Activated gamma-delta T cell treated with anti-CD3 and anti-CD28 coated beads, Interleukin-2, amount 50 U/mL, for 16 hours (primary cell): ENCODE data around the gene SORCS2.

Source experiments
- DNase-seq: peaks from one replicate; pipeline ENCODE4 v3.0.0-alpha.2; 2020; ENCODE audit warnings: low read depth

The SORCS2 gene

GRCh38 chr4:7393601-7394575, 201.6 kb downstream of the SORCS2 start:
- no peak for DNase-seq

- DNase-seq, result no peak
These were observed 202.5 kb downstream of the SORCS2 start for GRCh38 chr4:7394681-7395451.

GRCh38 chr4:7395645-7396044, 203.3 kb downstream of the SORCS2 start:
- no peak for DNase-seq

GRCh38 chr4:7396186-7396910, 204.0 kb downstream of the SORCS2 start:
- no peak for DNase-seq

GRCh38 chr4:7397206-7398103, 205.1 kb downstream of the SORCS2 start:
- no peak for DNase-seq

- DNase-seq, result no peak
These were observed 205.7 kb downstream of the SORCS2 start for GRCh38 chr4:7398104-7398423.

- DNase-seq, result no peak
These were observed 206.6 kb downstream of the SORCS2 start for GRCh38 chr4:7398788-7399439.

GRCh38 chr4:7399440-7400234, 207.3 kb downstream of the SORCS2 start:
- DNase-seq, result no peak

- no peak for DNase-seq
These were observed 208.4 kb downstream of the SORCS2 start for GRCh38 chr4:7400671-7401298.

GRCh38 chr4:7402526-7402925, 210.2 kb downstream of the SORCS2 start:
- DNase-seq, result no peak

- no peak for DNase-seq
These were observed 210.7 kb downstream of the SORCS2 start for GRCh38 chr4:7403001-7403400.

GRCh38 chr4:7408166-7408565, 215.8 kb downstream of the SORCS2 start:
- DNase-seq, result no peak

GRCh38 chr4:7410446-7410845, 218.1 kb downstream of the SORCS2 start:
- no peak for DNase-seq

GRCh38 chr4:7411491-7411890, 219.2 kb downstream of the SORCS2 start:
- DNase-seq, result no peak

- DNase-seq, result no peak
These were observed 219.7 kb downstream of the SORCS2 start for GRCh38 chr4:7411896-7412553.

GRCh38 chr4:7412554-7412912, 220.2 kb downstream of the SORCS2 start:
- DNase-seq, result no peak

GRCh38 chr4:7414046-7414445, 221.7 kb downstream of the SORCS2 start:
- no peak for DNase-seq

GRCh38 chr4:7414736-7415510, 222.6 kb downstream of the SORCS2 start:
- no peak for DNase-seq
